ENCODE results near the gene KIAA0232.

KIAA0232 gene

GRCh38 chr4:6896035-6896434, 113.5 kb downstream of the KIAA0232 start:
- ATAC-seq (ENCODE audit: insufficient read depth, low read depth): no peak
- no peak overlapping the region for H3K9ac ChIP-seq (ENCODE audit: low read depth, low read length)
- no peak overlapping the region for H3K27ac ChIP-seq (ENCODE audit: low read length)

DNA sequence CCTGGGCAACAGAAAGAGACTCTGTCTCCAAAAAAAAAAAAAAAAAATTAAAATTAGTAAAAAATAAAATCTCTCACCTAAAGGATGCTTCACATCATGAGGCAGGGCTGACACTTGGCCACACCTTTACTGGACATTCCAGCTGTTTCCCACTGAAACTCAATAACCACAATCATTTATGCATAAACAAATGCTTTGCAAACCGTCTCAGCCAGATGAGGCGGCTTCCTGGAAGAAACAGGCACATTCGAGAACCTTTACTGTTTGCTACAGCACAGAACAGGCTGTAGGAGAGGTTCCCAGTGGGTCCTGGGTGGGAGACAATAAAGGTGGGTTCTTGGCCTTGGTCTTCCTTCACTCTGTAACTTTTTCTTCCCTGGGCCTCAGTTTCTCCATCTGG, 116.2 kb downstream of the KIAA0232 start:
- no peaks in the 10 kb centered on the region for H3K4me1 ChIP-seq (ENCODE audit: insufficient read depth, low read length)
- ATAC-seq (ENCODE audit: insufficient read depth, low read depth): no peak

More at GRCh38 chr4:6896035-6896434, 113.5 kb downstream of the KIAA0232 start:
- TF ChIP-seq, protein P1, sequence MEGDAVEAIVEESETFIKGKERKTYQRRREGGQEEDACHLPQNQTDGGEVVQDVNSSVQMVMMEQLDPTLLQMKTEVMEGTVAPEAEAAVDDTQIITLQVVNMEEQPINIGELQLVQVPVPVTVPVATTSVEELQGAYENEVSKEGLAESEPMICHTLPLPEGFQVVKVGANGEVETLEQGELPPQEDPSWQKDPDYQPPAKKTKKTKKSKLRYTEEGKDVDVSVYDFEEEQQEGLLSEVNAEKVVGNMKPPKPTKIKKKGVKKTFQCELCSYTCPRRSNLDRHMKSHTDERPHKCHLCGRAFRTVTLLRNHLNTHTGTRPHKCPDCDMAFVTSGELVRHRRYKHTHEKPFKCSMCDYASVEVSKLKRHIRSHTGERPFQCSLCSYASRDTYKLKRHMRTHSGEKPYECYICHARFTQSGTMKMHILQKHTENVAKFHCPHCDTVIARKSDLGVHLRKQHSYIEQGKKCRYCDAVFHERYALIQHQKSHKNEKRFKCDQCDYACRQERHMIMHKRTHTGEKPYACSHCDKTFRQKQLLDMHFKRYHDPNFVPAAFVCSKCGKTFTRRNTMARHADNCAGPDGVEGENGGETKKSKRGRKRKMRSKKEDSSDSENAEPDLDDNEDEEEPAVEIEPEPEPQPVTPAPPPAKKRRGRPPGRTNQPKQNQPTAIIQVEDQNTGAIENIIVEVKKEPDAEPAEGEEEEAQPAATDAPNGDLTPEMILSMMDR (IDR thresholded peaks at IDR 0.05; ENCODE audit: borderline replicate concordance, extremely low read depth, low read length, poor library complexity, severe bottlenecking): no peak
- Histone ChIP-seq H3K4me2 (ENCODE audit: insufficient read depth, low read length) (no peak overlapping the region), H4K20me1 (ENCODE audit: insufficient read depth, low read length) (no peaks in the 10 kb centered on the region), H3K4me3 (ENCODE audit: low read depth in 1 of 2, low read length in 2 of 2) (no peak overlapping the region), H3K79me2 (ENCODE audit: insufficient read depth, low read length) (no peaks in the 10 kb centered on the region), H3K9me3 (ENCODE audit: insufficient read depth, low read length, severe bottlenecking) (no peaks in the 10 kb centered on the region), H3K27me3 (ENCODE audit: insufficient read depth, low read length, poor library complexity) (no peaks in the 10 kb centered on the region), H3K4me1 (ENCODE audit: insufficient read depth, low read length) (no peaks in the 10 kb centered on the region), H2AFZ (ENCODE audit: low read depth, low read length) (no peak overlapping the region), H3K36me3 (ENCODE audit: insufficient read depth, low read length) (no peaks in the 10 kb centered on the region)
- no peak for DNase-seq

GRCh38 chr4:6900181-6900812, 117.8 kb downstream of the KIAA0232 start:
- TF ChIP-seq, protein P1 (IDR thresholded peaks at IDR 0.05; ENCODE audit: borderline replicate concordance, extremely low read depth, low read length, poor library complexity, severe bottlenecking): no peak
- no peak for TF ChIP-seq EZH2 (IDR thresholded peaks at IDR 0.05; ENCODE audit: borderline replicate concordance, low read depth, low read length, severe bottlenecking)
- Histone ChIP-seq H3K27me3 (ENCODE audit: insufficient read depth, low read length, poor library complexity) (no peaks in the 10 kb centered on the region), H3K27ac (ENCODE audit: low read length) (no peak overlapping the region), H3K4me2 (ENCODE audit: insufficient read depth, low read length) (no peak overlapping the region), H3K4me3 (ENCODE audit: low read depth in 1 of 2, low read length in 2 of 2) (no peak overlapping the region), H3K9ac (ENCODE audit: low read depth, low read length) (no peak overlapping the region), H3K36me3 (ENCODE audit: insufficient read depth, low read length) (no peaks in the 10 kb centered on the region), H3K9me3 (ENCODE audit: insufficient read depth, low read length, severe bottlenecking) (no peaks in the 10 kb centered on the region), H3K79me2 (ENCODE audit: insufficient read depth, low read length) (no peaks in the 10 kb centered on the region), H4K20me1 (ENCODE audit: insufficient read depth, low read length) (no peaks in the 10 kb centered on the region), H3K4me1 (ENCODE audit: insufficient read depth, low read length) (no peaks in the 10 kb centered on the region), H2AFZ (ENCODE audit: low read depth, low read length) (no peak overlapping the region)
- ATAC-seq (ENCODE audit: insufficient read depth, low read depth) (no peak), DNase-seq (no peak)

More for the DNA sequence above, 116.2 kb downstream of the KIAA0232 start:
- Histone ChIP-seq H3K36me3 (ENCODE audit: insufficient read depth, low read length) (no peaks in the 10 kb centered on the region), H4K20me1 (ENCODE audit: insufficient read depth, low read length) (no peaks in the 10 kb centered on the region), H3K4me2 (ENCODE audit: insufficient read depth, low read length) (no peak overlapping the region), H3K9me3 (ENCODE audit: insufficient read depth, low read length, severe bottlenecking) (no peaks in the 10 kb centered on the region), H3K9ac (ENCODE audit: low read depth, low read length) (no peak overlapping the region), H3K4me3 (ENCODE audit: low read depth in 1 of 2, low read length in 2 of 2) (no peak overlapping the region), H3K27me3 (ENCODE audit: insufficient read depth, low read length, poor library complexity) (no peaks in the 10 kb centered on the region), H2AFZ (ENCODE audit: low read depth, low read length) (no peak overlapping the region), H3K27ac (ENCODE audit: low read length) (no peak overlapping the region), H3K79me2 (ENCODE audit: insufficient read depth, low read length) (no peaks in the 10 kb centered on the region)
- no peak for DNase-seq
- no peak for TF ChIP-seq EZH2 (IDR thresholded peaks at IDR 0.05; ENCODE audit: borderline replicate concordance, low read depth, low read length, severe bottlenecking)
- TF ChIP-seq, protein P1 (IDR thresholded peaks at IDR 0.05; ENCODE audit: borderline replicate concordance, extremely low read depth, low read length, poor library complexity, severe bottlenecking): no peak
